A549 (cell line): ENCODE measurements around the gene YWHAG.

Experiments used
- CEBPB ChIP-seq, 2 experiments: fragments of >200 bp in 1 of 2; sonication (Bioruptor Twin) in 1 of 2; formaldehyde crosslinking in 1 of 2; IDR thresholded peaks; 2 replicates each; pipeline ENCODE4 v1.6.1; 2012 to 2016
- CTCF ChIP-seq: fragments of >200 bp; sonication (Bioruptor Twin); formaldehyde crosslinking; IDR thresholded peaks from 3 replicates; pipeline ENCODE4 v1.5.1; 2016
- MAX ChIP-seq: IDR thresholded peaks from 2 replicates; pipeline ENCODE4 v1.6.1; 2012
- RFX5 ChIP-seq: fragments of 450-650 bp; IDR thresholded peaks from 2 replicates; pipeline ENCODE4 v1.7.1; 2014; ENCODE audit warnings: antibody characterized with exemption, mild to moderate bottlenecking, moderate library complexity
- TP53 ChIP-seq: fragments of 250-450 bp; sonication (Bioruptor Pico); IDR thresholded peaks from 2 replicates; pipeline ENCODE4 v1.5.0; 2021; ENCODE audit warnings: mild to moderate bottlenecking, moderate library complexity

GRCh38 chr7:76325092-76325491, 33.7 kb downstream of the YWHAG start:
- TF ChIP-seq TP53, result no peak
- TF ChIP-seq CTCF, result no peak
- no peak for TF ChIP-seq RFX5
- no peak for TF ChIP-seq MAX
- TF ChIP-seq CEBPB (IDR thresholded peaks at IDR 0.05), result no peak
